ENCODE data around the gene NKD2. TPM values are rescaled to one million over a fixed set of nuclear protein-coding genes. Genes with fewer than 3 reads are reported as not detected.
A peak's percentile ranks its signal among the peaks of the same experiment; 100 is the strongest.

NKD2 gene
- total RNA-seq, 1 donor, result 2.2 TPM

GRCh38 chr5:1007221-1007680, 1.4 kb upstream of the NKD2 start:
- DNase-seq (ENCODE audit: low read depth), result no peak
- TF ChIP-seq, protein P1, sequence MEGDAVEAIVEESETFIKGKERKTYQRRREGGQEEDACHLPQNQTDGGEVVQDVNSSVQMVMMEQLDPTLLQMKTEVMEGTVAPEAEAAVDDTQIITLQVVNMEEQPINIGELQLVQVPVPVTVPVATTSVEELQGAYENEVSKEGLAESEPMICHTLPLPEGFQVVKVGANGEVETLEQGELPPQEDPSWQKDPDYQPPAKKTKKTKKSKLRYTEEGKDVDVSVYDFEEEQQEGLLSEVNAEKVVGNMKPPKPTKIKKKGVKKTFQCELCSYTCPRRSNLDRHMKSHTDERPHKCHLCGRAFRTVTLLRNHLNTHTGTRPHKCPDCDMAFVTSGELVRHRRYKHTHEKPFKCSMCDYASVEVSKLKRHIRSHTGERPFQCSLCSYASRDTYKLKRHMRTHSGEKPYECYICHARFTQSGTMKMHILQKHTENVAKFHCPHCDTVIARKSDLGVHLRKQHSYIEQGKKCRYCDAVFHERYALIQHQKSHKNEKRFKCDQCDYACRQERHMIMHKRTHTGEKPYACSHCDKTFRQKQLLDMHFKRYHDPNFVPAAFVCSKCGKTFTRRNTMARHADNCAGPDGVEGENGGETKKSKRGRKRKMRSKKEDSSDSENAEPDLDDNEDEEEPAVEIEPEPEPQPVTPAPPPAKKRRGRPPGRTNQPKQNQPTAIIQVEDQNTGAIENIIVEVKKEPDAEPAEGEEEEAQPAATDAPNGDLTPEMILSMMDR (IDR thresholded peaks at IDR 0.05; ENCODE audit: insufficient read depth, low read depth, low read length), result no peak
- H3K4me3 ChIP-seq (ENCODE audit: low read depth, low read length), result no peak overlapping the region

- no peak for DNase-seq (ENCODE audit: low read depth)
- TF ChIP-seq, protein P1 (IDR thresholded peaks at IDR 0.05; ENCODE audit: insufficient read depth, low read depth, low read length), result no peak
- H3K4me3 ChIP-seq (ENCODE audit: low read depth, low read length), result no peak overlapping the region
Measured at GRCh38 chr5:1007681-1008450, 736 bp upstream of the NKD2 start.

GRCh38 chr5:1009359-1010180, 968 bp downstream of the NKD2 start:
- DNase-seq (ENCODE audit: low read depth), result no peak
- TF ChIP-seq, protein P1 (IDR thresholded peaks at IDR 0.05; ENCODE audit: insufficient read depth, low read depth, low read length), result no peak
- H3K4me3 ChIP-seq (ENCODE audit: low read depth, low read length), result peak overlapping the region; percentile 54

DNA sequence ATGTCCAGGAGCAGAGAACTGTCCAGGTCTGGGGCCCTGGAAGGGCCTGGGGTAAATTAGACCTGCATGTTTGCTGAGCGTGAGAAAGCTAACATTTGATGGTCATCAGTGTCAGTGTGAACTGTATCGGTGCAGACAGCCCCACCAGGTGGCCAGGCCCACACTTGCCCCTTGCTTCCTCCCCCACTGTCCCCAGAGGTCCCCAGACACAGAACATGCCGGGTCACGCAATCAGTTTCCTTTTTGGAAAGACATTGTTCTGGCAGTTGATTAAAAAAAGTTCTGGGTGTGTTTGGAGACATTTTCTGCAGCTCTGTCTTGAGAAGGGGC, 1.5 kb downstream of the NKD2 start:
- DNase-seq (ENCODE audit: low read depth), result peak; percentile 14
- TF ChIP-seq, protein P1 (IDR thresholded peaks at IDR 0.05; ENCODE audit: insufficient read depth, low read depth, low read length), result peak; percentile 20
- H3K4me3 ChIP-seq (ENCODE audit: low read depth, low read length), result peak overlapping the region; percentile 54

- no peak overlapping the region for H3K4me3 ChIP-seq (ENCODE audit: low read depth, low read length)
- TF ChIP-seq, protein P1 (IDR thresholded peaks at IDR 0.05; ENCODE audit: insufficient read depth, low read depth, low read length), result no peak
- DNase-seq (ENCODE audit: low read depth), result no peak
Measured at GRCh38 chr5:1010641-1011046, 2.0 kb downstream of the NKD2 start.

GRCh38 chr5:1011226-1011631, 2.6 kb downstream of the NKD2 start:
- TF ChIP-seq, protein P1 (IDR thresholded peaks at IDR 0.05; ENCODE audit: insufficient read depth, low read depth, low read length), result peak; percentile 40
- DNase-seq (ENCODE audit: low read depth), result no peak
- no peak overlapping the region for H3K4me3 ChIP-seq (ENCODE audit: low read depth, low read length)

All from fibroblast of villous mesenchyme (primary cell).